BLaER1 (cell line): Measurements from ENCODE around the gene TIMM50.

Source experiments
- H3K27ac ChIP-seq: shearing (Covaris generic); formaldehyde crosslinking; 2 replicates; pipeline ENCODE4 v1.8.1; 2022
- H3K27me3 ChIP-seq: shearing (Covaris generic); formaldehyde crosslinking; 2 replicates; pipeline ENCODE4 v1.8.1; 2022
- H3K36me3 ChIP-seq: shearing (Covaris generic); formaldehyde crosslinking; 2 replicates; pipeline ENCODE4 v1.8.1; 2022
- H3K4me1 ChIP-seq: shearing (Covaris generic); formaldehyde crosslinking; 2 replicates; pipeline ENCODE4 v1.8.1; 2022
- H3K4me2 ChIP-seq: shearing (Covaris generic); formaldehyde crosslinking; 2 replicates; pipeline ENCODE4 v1.8.1; 2022
- H3K4me3 ChIP-seq: shearing (Covaris generic); formaldehyde crosslinking; 2 replicates; pipeline ENCODE4 v1.8.1; 2022
- H3K9ac ChIP-seq: shearing (Covaris generic); formaldehyde crosslinking; 2 replicates; pipeline ENCODE4 v1.8.1; 2022
- H3K9me3 ChIP-seq: shearing (Covaris generic); formaldehyde crosslinking; 2 replicates; pipeline ENCODE4 v1.8.1; 2022
- H4K20me1 ChIP-seq: shearing (Covaris generic); formaldehyde crosslinking; 2 replicates; pipeline ENCODE4 v1.8.1; 2022
- Cebpa-rat ChIP-seq: shearing (Covaris generic); IDR thresholded peaks from 2 replicates; pipeline ENCODE4 v1.8.1; 2022

The TIMM50 gene

DNA sequence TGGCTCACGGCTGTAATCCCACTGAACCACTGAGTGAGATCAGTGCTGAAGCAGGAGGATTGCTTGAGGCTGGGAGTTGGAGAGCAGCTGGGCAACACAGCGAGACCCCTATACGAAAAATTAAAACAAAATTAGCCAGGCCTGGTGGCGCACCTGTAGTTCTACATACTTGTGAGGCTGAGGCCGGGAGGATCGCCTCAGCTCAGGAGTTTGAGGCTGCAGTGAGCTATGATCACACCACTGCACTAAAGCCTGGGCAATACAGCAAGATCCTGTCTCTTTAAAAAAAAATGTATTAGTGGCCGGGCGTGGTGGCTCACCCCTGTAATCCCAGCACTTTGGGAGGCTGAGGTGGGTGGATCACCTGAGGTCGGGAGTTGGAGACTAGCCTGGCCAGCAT, 28.0 kb downstream of the TIMM50 start:
- no peak for TF ChIP-seq Cebpa-rat
- peaks cover 18% of the 10 kb centered on the region; the same call in 1 of the 2 replicates for H3K36me3 ChIP-seq
- no peak overlapping the region for H3K4me3 ChIP-seq
- H3K9me3 ChIP-seq = peaks cover 4% of the 10 kb centered on the region; the same call in 1 of the 2 replicates
- no peak overlapping the region for H3K9ac ChIP-seq
- peaks cover 37% of the 10 kb centered on the region for H4K20me1 ChIP-seq
- H3K27ac ChIP-seq = no peak overlapping the region
- H3K4me1 ChIP-seq = peaks cover 15% of the 10 kb centered on the region
- H3K27me3 ChIP-seq = peaks cover 71% of the 10 kb centered on the region
- H3K4me2 ChIP-seq = no peak overlapping the region

DNA sequence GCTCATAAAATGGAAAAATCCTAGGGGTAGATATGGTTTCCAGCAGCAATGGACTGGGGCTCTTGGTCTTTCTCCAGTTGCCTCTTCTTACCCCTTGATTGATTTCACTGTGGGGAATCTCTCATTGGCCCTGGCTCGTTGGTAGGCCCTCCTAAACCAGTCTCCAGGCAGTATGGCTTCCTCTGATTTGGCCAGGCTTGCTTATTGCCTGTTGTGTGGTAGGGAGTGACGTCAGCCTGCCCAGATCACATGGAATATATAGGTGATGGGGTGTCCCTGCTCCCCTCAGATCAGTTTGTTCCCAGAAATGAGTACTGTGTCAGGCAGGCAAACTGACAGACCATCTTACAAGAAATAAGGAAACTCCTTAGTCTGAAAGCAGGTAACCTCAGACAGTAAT, 28.6 kb downstream of the TIMM50 start:
- Histone ChIP-seq H3K27me3 (peaks cover 73% of the 10 kb centered on the region), H3K4me1 (peaks cover 15% of the 10 kb centered on the region), H4K20me1 (peaks cover 34% of the 10 kb centered on the region), H3K36me3 (peaks cover 12% of the 10 kb centered on the region; the same call in 1 of the 2 replicates), H3K9me3 (peaks cover 4% of the 10 kb centered on the region; the same call in 1 of the 2 replicates), H3K9ac (no peak overlapping the region), H3K27ac (no peak overlapping the region), H3K4me2 (no peak overlapping the region), H3K4me3 (no peak overlapping the region)
- TF ChIP-seq Cebpa-rat = no peak

DNA sequence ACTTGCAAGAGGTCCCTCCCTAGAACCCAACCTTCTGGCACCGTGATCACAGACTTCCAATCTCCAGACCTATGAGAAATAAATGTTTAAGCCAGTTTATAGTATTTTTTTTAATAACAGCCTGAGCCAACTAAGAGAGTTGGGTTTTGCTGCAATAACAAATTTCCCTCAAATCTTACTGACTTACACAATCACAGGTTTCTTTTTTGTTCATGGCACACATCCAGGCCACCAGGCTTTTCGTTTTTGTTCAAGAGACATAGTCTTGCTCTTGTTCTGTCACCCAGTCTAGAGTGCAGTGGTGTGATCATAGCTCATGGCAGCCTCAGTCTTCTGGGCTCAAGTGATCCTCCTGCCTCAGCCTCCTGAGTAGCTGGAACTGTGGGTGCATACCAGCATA, 32.4 kb downstream of the TIMM50 start:
- H3K9me3 ChIP-seq = peaks cover 10% of the 10 kb centered on the region; the same call in 1 of the 2 replicates
- H3K27ac ChIP-seq = no peak overlapping the region
- peaks cover 10% of the 10 kb centered on the region for H3K4me1 ChIP-seq
- H3K4me2 ChIP-seq = no peak overlapping the region
- H4K20me1 ChIP-seq = peaks cover 5% of the 10 kb centered on the region; the same call in 1 of the 2 replicates
- H3K36me3 ChIP-seq = no peaks in the 10 kb centered on the region
- TF ChIP-seq Cebpa-rat = no peak
- H3K9ac ChIP-seq = no peak overlapping the region
- peaks cover 71% of the 10 kb centered on the region for H3K27me3 ChIP-seq
- H3K4me3 ChIP-seq = no peak overlapping the region

DNA sequence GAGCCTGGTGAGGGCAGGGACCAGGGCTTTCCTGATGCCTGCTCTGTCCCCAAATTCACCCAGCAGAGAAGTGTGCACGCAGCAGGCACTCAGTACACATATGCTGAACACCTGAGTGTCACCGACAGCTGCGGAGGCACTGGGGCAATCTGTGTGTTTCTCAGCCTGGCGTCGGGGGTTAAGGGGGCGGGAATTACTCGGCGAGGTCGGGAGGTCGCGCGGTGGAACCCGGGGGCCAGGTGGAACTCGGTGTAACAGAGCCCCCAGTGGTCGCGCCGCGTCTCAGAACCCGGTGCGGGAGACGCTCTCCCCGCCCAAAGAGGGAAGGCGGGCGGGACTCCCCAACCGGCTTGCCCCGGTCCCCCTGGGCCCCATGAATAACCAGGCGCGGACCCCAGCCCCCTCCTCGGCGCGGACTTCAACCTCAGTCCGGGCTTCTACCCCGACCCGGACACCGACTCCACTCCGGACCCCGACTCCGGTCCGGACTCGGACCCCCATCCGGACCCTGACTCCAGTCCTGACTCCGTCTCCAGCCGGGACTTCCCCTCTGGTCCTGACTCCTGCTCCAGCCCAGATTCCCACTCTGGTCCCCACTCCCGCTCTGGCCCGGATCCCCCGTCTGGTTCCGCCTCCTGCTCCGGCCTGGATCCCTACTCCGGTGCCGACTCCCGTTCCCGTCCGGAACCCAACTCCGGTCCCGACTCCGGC, 34.4 kb downstream of the TIMM50 start, which contains the start of gene SELENOV:
Gene SELENOV (plus strand): TSS at position 300 of the 711 bp plus-strand sequence. CDS start 74 bp downstream, at position 374.
- Histone ChIP-seq H3K4me2 (peak within 1 kb of the TSS; percentile 43), H3K27ac (no peak within 1 kb of the TSS), H3K4me3 (peak within 1 kb of the TSS; percentile 23; the same call in 1 of the 2 replicates), H3K9me3 (peaks cover 10% of the 10 kb centered on the region; the same call in 1 of the 2 replicates), H3K27me3 (peaks cover 61% of the 10 kb centered on the region), H4K20me1 (no peaks in the 10 kb centered on the region; the same call in 1 of the 2 replicates), H3K4me1 (peaks cover 28% of the 10 kb centered on the region), H3K9ac (no peak within 1 kb of the TSS), H3K36me3 (no peaks in the 10 kb centered on the region)
- TF ChIP-seq Cebpa-rat = no peak

DNA sequence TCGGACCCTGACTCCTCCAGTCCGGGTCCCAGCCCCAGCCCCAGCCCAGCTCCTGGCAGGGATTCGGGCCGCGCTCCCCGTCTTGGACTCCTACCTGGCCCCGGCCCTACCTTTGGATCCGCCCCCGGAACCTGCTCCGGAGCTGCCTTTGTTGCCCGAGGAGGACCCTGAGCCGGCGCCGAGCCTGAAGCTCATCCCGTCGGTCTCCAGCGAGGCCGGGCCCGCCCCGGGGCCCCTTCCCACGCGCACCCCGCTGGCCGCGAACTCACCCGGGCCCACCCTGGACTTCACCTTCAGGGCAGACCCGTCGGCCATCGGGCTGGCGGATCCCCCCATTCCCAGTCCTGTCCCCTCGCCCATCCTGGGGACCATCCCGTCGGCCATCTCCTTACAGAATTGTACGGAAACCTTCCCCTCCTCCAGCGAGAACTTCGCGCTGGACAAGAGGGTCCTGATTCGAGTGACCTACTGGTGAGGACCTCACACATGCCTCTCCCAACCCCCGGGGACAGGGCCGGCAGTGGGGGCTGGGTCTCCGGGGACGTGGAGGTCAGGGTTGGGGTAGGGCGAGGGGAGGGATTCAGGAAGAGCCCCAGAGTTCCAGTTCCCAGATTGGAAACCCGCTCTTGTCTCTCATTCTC, 35.0 kb downstream of the TIMM50 start:
- Histone ChIP-seq H3K27ac (no peak overlapping the region), H3K4me3 (peak overlapping the region; percentile 23; the same call in 1 of the 2 replicates), H3K27me3 (peaks cover 61% of the 10 kb centered on the region), H3K36me3 (no peaks in the 10 kb centered on the region), H3K9me3 (peaks cover 10% of the 10 kb centered on the region; the same call in 1 of the 2 replicates), H4K20me1 (no peaks in the 10 kb centered on the region; the same call in 1 of the 2 replicates), H3K4me2 (peak overlapping the region; percentile 43; the same call in 1 of the 2 replicates), H3K9ac (no peak overlapping the region), H3K4me1 (peaks cover 28% of the 10 kb centered on the region)
- no peak for TF ChIP-seq Cebpa-rat

DNA sequence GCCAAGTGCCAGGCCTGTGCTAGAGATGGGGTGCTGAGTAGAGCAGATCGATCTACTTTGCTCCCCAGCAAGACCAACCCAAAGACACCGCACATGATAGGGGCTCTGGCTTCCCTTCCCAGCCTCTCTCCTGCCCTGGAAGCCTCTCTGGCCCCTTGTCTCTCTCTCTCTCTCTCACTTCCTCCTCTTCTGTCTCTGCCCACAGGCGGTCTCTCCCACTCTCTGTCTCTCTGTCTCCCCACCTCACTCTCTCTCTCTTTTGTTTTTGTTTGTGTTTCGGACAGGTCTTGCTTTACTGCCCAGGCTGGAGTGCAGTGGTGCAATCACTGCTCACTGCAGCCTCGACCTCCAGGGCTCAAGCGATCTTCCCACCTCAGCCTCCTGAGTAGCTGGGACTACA, 35.6 kb downstream of the TIMM50 start:
- Histone ChIP-seq H3K4me1 (peaks cover 28% of the 10 kb centered on the region), H3K4me3 (no peak overlapping the region), H3K9ac (no peak overlapping the region), H3K4me2 (no peak overlapping the region), H3K9me3 (peaks cover 10% of the 10 kb centered on the region; the same call in 1 of the 2 replicates), H4K20me1 (no peaks in the 10 kb centered on the region; the same call in 1 of the 2 replicates), H3K36me3 (no peaks in the 10 kb centered on the region), H3K27me3 (peaks cover 61% of the 10 kb centered on the region), H3K27ac (no peak overlapping the region)
- no peak for TF ChIP-seq Cebpa-rat

DNA sequence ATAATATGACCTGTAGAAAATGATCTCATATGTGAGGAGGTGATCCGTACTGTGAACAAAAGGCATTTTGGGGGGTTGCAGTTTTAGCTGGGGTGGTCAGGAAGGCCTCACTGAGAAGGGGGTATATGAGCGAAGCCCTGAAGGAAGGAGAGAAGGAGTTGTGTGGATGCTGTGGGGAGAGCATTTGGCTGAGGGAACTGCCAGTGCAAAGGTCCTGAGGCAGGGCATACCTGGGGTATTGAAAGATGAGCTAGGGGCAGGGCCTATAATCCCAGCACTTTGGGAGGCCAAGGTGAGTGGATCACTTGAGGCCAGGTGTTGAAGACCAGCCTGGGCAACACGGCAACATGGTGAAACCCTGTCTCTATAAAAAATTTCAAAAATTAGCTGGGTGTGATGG, 36.8 kb downstream of the TIMM50 start:
- Histone ChIP-seq H3K27ac (no peak overlapping the region), H3K27me3 (peaks cover 56% of the 10 kb centered on the region), H3K9ac (no peak overlapping the region), H3K9me3 (peaks cover 7% of the 10 kb centered on the region; the same call in 1 of the 2 replicates), H4K20me1 (no peaks in the 10 kb centered on the region; the same call in 1 of the 2 replicates), H3K4me3 (no peak overlapping the region), H3K36me3 (no peaks in the 10 kb centered on the region), H3K4me2 (no peak overlapping the region), H3K4me1 (peaks cover 28% of the 10 kb centered on the region)
- TF ChIP-seq Cebpa-rat = no peak

DNA sequence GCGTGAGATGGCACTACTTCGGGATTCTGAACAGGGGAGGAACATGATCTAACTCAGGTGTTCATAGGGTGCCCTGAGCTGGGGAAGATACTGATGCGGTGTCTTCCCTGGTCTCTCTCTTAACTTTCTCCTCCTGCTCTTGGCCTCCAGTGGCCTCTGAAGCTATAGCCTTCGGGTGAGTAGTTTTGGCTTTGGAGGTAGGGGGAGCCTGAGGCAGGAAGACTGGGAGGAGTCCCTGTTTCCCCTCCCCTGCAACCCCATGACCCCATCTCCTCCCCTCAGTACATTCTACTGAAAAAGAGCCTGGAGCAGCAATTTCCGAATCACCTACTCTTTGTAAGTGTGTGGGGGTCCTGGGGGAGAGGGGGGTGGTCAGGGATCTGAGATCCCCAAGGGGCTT, 37.8 kb downstream of the TIMM50 start:
- Histone ChIP-seq H3K4me1 (peaks cover 28% of the 10 kb centered on the region), H3K9ac (no peak overlapping the region), H4K20me1 (no peaks in the 10 kb centered on the region; the same call in 1 of the 2 replicates), H3K9me3 (peaks cover 7% of the 10 kb centered on the region; the same call in 1 of the 2 replicates), H3K4me3 (no peak overlapping the region), H3K27me3 (peaks cover 46% of the 10 kb centered on the region), H3K36me3 (no peaks in the 10 kb centered on the region), H3K4me2 (peak overlapping the region; percentile 30), H3K27ac (no peak overlapping the region)
- TF ChIP-seq Cebpa-rat = no peak

DNA sequence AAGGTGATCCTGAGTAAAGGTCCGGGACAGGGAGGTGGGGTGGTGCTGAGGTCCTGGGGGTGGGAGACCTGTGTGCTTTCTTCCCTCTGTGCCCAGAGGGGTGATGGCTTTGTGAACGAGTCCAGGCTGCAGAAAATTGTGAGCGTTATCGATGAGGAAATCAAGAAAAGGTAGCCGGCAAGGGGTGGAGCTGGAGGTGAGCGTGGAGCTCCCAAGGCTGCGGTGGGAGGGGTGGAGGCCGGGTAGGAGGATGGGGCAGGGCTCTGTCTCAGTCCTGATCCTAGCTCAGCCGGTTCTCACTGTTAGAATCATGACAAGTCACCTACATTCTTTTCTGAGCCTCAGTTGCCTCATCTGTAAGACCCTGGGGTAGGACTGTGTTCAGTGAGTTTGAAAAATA, 38.3 kb downstream of the TIMM50 start:
- Histone ChIP-seq H3K4me3 (no peak overlapping the region), H3K9ac (no peak overlapping the region), H3K4me1 (peaks cover 28% of the 10 kb centered on the region), H3K36me3 (no peaks in the 10 kb centered on the region), H3K4me2 (peak overlapping the region; percentile 30; the same call in 1 of the 2 replicates), H3K9me3 (peaks cover 7% of the 10 kb centered on the region; the same call in 1 of the 2 replicates), H3K27me3 (peaks cover 40% of the 10 kb centered on the region), H3K27ac (no peak overlapping the region), H4K20me1 (no peaks in the 10 kb centered on the region; the same call in 1 of the 2 replicates)
- no peak for TF ChIP-seq Cebpa-rat
